Mesendoderm (in vitro differentiated cells): ENCODE data around the gene RASGRP2.
A peak's percentile ranks its signal among the peaks of the same experiment; 100 is the strongest.

Experiments used
- DNase-seq: peaks from one replicate; pipeline ENCODE4 v3.0.0; 2013
- H2AK5ac ChIP-seq: 2 replicates; pipeline ENCODE4 v1.6.1; 2013; ENCODE audit warnings: low read length, inconsistent platforms
- H2BK120ac ChIP-seq: 2 replicates; pipeline ENCODE4 v1.6.1; 2013; ENCODE audit warnings: low read depth, mild to moderate bottlenecking, low read length, moderate library complexity, mixed read lengths
- H2BK15ac ChIP-seq: replicated peaks from 2 replicates; pipeline ENCODE4 v1.6.1; 2013; ENCODE audit warnings: low read depth, mild to moderate bottlenecking, moderate library complexity
- H2BK5ac ChIP-seq: 2 replicates; pipeline ENCODE4 v1.6.1; 2013; ENCODE audit warnings: low read length, inconsistent platforms
- H3K18ac ChIP-seq: 2 replicates; pipeline ENCODE4 v1.6.1; 2013; ENCODE audit warnings: mild to moderate bottlenecking, low read length, mixed read lengths
- H3K23ac ChIP-seq: one replicate; pipeline ENCODE4 v1.6.1; 2013; ENCODE audit warnings: low read length
- H3K27ac ChIP-seq: 2 replicates; pipeline ENCODE4 v1.5.1; 2013; ENCODE audit warnings: low read depth, mild to moderate bottlenecking, inconsistent platforms, low read length, moderate library complexity
- H3K27me3 ChIP-seq: 2 replicates; pipeline ENCODE4 v1.6.1; 2013; ENCODE audit warnings: low read length, control low read depth, mild to moderate bottlenecking, inconsistent platforms; ENCODE audit not compliant: insufficient read depth, poor library complexity
- H3K36me3 ChIP-seq: 2 replicates; pipeline ENCODE4 v1.6.1; 2013; ENCODE audit warnings: low read length, inconsistent platforms; ENCODE audit not compliant: control insufficient read depth, insufficient read depth
- H3K4ac ChIP-seq: one replicate; pipeline ENCODE4 v1.6.1; 2013; ENCODE audit warnings: low read depth, mild to moderate bottlenecking, low read length, moderate library complexity
- H3K4me1 ChIP-seq: 2 replicates; pipeline ENCODE4 v1.6.1; 2013; ENCODE audit warnings: low read depth, low read length, inconsistent platforms; ENCODE audit not compliant: control insufficient read depth
- H3K4me2 ChIP-seq: 2 replicates; pipeline ENCODE4 v1.6.1; 2013; ENCODE audit warnings: low read length
- H3K4me3 ChIP-seq: 2 replicates; pipeline ENCODE4 v1.5.1; 2013; ENCODE audit warnings: mild to moderate bottlenecking, low read length
- H3K56ac ChIP-seq: one replicate; pipeline ENCODE4 v1.6.1; 2013; ENCODE audit warnings: low read length
- H3K79me1 ChIP-seq: 2 replicates; pipeline ENCODE4 v1.6.1; 2013; ENCODE audit warnings: low read length, inconsistent platforms
- H3K79me2 ChIP-seq: 2 replicates; pipeline ENCODE4 v1.6.1; 2013; ENCODE audit warnings: mild to moderate bottlenecking, low read length; ENCODE audit not compliant: control insufficient read depth, insufficient read depth
- H3K9ac ChIP-seq: 2 replicates; pipeline ENCODE4 v1.6.1; 2013; ENCODE audit warnings: low read length, inconsistent platforms
- H4K5ac ChIP-seq: one replicate; pipeline ENCODE4 v1.6.1; 2013; ENCODE audit warnings: low read length
- H4K8ac ChIP-seq: one replicate; pipeline ENCODE4 v1.6.1; 2013; ENCODE audit warnings: low read depth, mild to moderate bottlenecking, control low read depth, low read length, moderate library complexity
- WGBS: extraction: QIAGEN DNeasy Blood & Tissue Kit; methylation state at CpG from one replicate; pipeline ENCODE4 v1.1.7; 2013; ENCODE audit warnings: low lambda C conversion rate, missing lambda C conversion rate; ENCODE audit not compliant: insufficient coverage; ENCODE audit errors: extremely low coverage; 5-methylcytosine and 5-hydroxymethylcytosine counted together

The RASGRP2 gene

DNA sequence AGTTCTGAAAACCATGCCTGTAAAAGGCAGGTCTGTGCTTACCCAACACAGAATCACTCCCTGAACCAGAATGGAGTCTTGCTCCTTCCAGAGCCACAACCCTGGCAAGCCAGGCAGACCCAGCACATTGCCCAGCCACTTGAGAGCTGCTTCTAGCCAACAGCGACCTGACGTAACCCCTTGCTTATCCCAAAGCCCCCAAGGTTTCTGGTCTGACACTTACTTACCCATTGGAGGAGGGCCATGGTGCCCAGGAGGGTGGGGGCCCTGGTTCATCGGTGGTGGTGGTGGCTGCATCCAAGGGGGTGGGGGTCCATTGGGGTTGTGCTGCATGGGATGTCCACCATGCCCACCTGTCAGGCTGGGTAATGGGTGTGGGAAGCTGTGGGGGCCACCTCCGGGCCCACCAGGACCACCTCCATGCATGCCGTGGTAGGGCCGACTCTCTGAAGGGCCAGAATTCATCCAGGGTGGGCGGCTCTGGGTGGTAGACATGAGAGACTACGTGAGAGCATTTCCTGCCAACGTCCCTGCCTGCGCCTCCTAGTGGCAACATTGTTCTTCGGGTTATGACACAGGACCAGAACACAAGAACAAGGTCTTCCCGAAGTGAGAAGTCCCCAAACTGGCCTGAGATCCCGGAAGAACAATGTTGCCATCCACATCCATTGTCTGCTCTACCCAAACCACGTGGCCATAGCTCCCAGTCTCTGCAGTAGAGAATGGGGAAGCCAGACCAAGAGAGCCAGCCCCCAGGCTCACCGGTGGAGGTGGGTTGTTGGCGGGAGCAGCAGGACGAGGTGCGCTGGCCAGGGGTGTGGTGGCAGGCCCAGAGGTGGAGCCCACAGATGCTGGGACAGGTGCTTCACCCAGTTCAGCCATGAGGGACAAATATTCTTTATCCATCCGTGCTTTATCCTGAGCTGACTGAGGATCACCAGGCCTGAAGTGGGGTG, 23.7 kb upstream of the RASGRP2 start:
- H3K27me3 ChIP-seq, result no peaks in the 10 kb centered on the region
- no peaks in the 10 kb centered on the region for H3K4me1 ChIP-seq
- no peak overlapping the region for H3K4ac ChIP-seq
- H4K5ac ChIP-seq, result no peak overlapping the region
- H2BK120ac ChIP-seq, result no peak overlapping the region
- H3K56ac ChIP-seq, result no peak overlapping the region
- H3K18ac ChIP-seq, result no peak overlapping the region
- peaks cover 13% of the 10 kb centered on the region for H3K79me1 ChIP-seq
- WGBS, result no CpG with 5 or more reads among the region's 19 CpGs
- no peak overlapping the region for H2AK5ac ChIP-seq
- no peak overlapping the region for H3K27ac ChIP-seq
- no peak overlapping the region for H3K23ac ChIP-seq
- no peak overlapping the region for H3K4me2 ChIP-seq
- H2BK15ac ChIP-seq, result no peak overlapping the region
- DNase-seq, result peak; percentile 92
- no peak overlapping the region for H3K9ac ChIP-seq
- no peak overlapping the region for H2BK5ac ChIP-seq
- H3K79me2 ChIP-seq, result peaks cover 16% of the 10 kb centered on the region
- H4K8ac ChIP-seq, result no peak overlapping the region
- peaks cover 56% of the 10 kb centered on the region for H3K36me3 ChIP-seq
- no peak overlapping the region for H3K4me3 ChIP-seq

DNA sequence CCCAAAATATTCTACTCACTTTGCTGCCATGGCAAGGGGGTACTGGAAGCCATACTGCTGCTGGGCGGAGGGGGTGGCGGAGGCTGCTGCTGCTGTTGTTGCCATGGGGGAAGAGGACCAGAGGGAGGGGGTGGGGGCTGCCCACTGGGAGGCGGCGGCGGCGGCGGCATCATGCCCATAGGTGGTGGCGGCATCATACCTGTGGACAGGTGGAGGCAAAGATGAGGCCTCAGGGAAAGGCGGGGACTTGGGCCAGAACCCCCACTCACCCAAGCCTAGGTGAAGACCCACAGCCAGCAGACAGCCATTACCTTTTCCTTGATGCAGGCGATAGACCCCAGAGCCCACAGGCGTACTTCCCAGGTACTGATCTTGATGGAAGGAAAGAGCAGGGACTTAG, 22.9 kb upstream of the RASGRP2 start:
- Histone ChIP-seq H3K9ac (no peak overlapping the region), H3K4me1 (no peaks in the 10 kb centered on the region), H3K27me3 (no peaks in the 10 kb centered on the region), H3K23ac (no peak overlapping the region), H4K5ac (no peak overlapping the region), H2BK15ac (no peak overlapping the region), H3K4me3 (no peak overlapping the region), H3K4ac (no peak overlapping the region), H3K4me2 (no peak overlapping the region), H3K36me3 (peaks cover 55% of the 10 kb centered on the region), H3K56ac (no peak overlapping the region), H2BK5ac (no peak overlapping the region), H2AK5ac (no peak overlapping the region), H4K8ac (no peak overlapping the region), H3K18ac (no peak overlapping the region), H3K79me1 (peaks cover 12% of the 10 kb centered on the region), H3K79me2 (peaks cover 15% of the 10 kb centered on the region), H2BK120ac (no peak overlapping the region), H3K27ac (no peak overlapping the region)
- no CpG with 5 or more reads among the region's 11 CpGs for WGBS
- DNase-seq, result no peak

DNA sequence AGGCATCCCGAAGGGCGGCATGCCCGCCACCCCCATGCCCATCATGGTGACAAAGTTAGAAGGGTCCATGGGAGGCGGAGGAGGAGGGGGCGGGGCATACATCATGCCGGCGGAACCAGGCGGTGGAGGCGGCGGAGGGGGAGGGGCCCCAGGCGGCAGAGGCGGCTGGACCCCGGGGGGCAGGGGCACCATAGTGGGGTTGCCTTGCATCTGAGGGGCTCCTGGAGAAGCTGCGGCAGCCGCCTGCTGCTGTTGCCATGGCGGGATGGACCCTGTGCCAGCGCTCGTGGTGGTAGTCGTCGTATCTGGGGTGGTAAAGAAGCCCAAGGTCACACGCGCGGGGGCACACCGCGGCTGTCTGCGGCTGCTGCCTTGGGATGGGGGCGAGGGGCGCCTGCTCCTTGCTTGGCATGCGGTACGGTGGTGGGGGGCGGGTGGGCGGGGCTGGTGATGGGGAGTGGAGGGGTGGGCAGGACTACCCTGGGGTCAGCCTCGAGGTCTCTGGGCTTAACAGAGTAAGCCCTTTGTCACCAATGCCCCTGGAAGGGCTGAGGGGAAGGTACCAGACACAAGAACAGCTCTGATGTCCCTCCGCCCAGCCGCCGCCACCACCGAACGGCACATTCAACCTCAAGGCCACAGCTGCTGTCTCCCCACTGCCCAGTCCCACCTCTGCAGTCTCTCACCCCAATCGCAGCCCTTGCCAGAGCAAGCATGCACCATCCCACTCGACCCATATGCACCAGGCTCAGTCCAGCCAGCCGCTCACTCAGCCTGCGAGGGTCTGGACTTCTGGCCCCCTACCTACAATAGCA, 22.1 kb upstream of the RASGRP2 start:
- no peak overlapping the region for H3K27ac ChIP-seq
- H3K4ac ChIP-seq, result no peak overlapping the region
- DNase-seq, result no peak
- H2BK5ac ChIP-seq, result no peak overlapping the region
- H3K79me1 ChIP-seq, result peaks cover 10% of the 10 kb centered on the region
- no peak overlapping the region for H4K8ac ChIP-seq
- H2BK120ac ChIP-seq, result no peak overlapping the region
- WGBS, result no CpG with 5 or more reads among the region's 42 CpGs
- no peaks in the 10 kb centered on the region for H3K4me1 ChIP-seq
- H2AK5ac ChIP-seq, result no peak overlapping the region
- no peak overlapping the region for H3K9ac ChIP-seq
- no peak overlapping the region for H2BK15ac ChIP-seq
- H3K36me3 ChIP-seq, result peaks cover 52% of the 10 kb centered on the region
- no peaks in the 10 kb centered on the region for H3K27me3 ChIP-seq
- no peak overlapping the region for H3K4me3 ChIP-seq
- no peak overlapping the region for H3K4me2 ChIP-seq
- H3K79me2 ChIP-seq, result peaks cover 12% of the 10 kb centered on the region
- no peak overlapping the region for H3K18ac ChIP-seq
- no peak overlapping the region for H3K56ac ChIP-seq
- no peak overlapping the region for H3K23ac ChIP-seq
- no peak overlapping the region for H4K5ac ChIP-seq

DNA sequence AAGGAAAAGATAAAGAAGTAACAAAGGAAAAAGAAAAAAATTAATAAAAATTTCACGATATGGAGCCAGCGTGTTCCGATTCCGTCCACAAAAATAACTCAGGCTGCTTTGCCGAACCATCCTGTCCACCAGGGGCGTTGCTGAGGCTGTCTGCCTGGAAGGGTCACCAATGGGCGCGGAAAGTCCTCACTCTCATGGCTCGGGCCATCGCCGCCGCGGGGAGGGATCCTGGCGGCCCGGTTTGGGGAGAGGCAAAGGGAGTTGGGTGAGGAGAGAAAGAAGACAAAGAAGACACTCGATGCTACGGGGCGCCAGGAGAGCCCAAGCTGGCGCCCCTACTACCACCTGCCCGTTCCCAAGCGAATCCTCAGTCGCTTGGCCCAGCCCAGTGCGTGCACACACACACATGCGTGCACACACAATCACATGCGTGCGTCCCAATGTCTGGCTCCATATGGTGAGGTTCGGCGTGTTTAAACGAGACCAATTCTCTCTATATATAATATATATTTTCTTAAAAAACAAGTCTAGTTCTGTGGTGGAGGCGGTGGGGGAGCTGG, 21.4 kb upstream of the RASGRP2 start:
- DNase-seq, result no peak
- no peak overlapping the region for H3K9ac ChIP-seq
- no peaks in the 10 kb centered on the region for H3K4me1 ChIP-seq
- peaks cover 12% of the 10 kb centered on the region for H3K79me2 ChIP-seq
- no peak overlapping the region for H4K5ac ChIP-seq
- no CpG with 5 or more reads among the region's 30 CpGs for WGBS
- H3K4me3 ChIP-seq, result no peak overlapping the region
- no peak overlapping the region for H3K4me2 ChIP-seq
- H3K4ac ChIP-seq, result no peak overlapping the region
- H2BK15ac ChIP-seq, result no peak overlapping the region
- no peak overlapping the region for H2AK5ac ChIP-seq
- peak overlapping the region; percentile 15 for H3K27ac ChIP-seq
- H2BK5ac ChIP-seq, result no peak overlapping the region
- H2BK120ac ChIP-seq, result no peak overlapping the region
- H4K8ac ChIP-seq, result no peak overlapping the region
- H3K27me3 ChIP-seq, result no peaks in the 10 kb centered on the region
- H3K56ac ChIP-seq, result no peak overlapping the region
- peaks cover 10% of the 10 kb centered on the region for H3K79me1 ChIP-seq
- H3K36me3 ChIP-seq, result peaks cover 49% of the 10 kb centered on the region
- H3K18ac ChIP-seq, result no peak overlapping the region
- H3K23ac ChIP-seq, result no peak overlapping the region

DNA sequence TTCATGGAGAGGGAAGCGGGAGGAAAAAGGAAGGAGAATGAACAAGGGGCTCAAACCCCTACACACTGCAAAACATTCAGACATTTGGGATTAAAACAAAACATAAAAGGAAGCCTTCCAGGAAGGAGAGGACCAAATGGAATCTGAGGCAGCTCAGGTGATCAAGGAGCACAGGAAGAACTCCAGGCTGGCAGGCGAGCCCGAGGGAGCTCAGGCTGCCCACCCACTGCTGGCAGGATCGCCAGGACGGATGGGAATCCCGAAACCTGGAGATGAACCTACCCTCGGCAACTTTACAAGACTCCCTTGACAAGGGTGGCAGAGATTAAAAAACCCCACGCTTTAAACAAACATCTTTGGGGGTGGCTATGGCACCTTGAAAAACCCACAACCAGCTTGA, 20.8 kb upstream of the RASGRP2 start:
- H3K4me1 ChIP-seq, result peaks cover 4% of the 10 kb centered on the region
- no peak overlapping the region for H3K18ac ChIP-seq
- H3K4me3 ChIP-seq, result no peak overlapping the region
- no peak for DNase-seq
- WGBS, result no CpG with 5 or more reads among the region's 8 CpGs
- H2BK120ac ChIP-seq, result no peak overlapping the region
- H3K4me2 ChIP-seq, result no peak overlapping the region
- H3K9ac ChIP-seq, result no peak overlapping the region
- no peak overlapping the region for H3K4ac ChIP-seq
- no peak overlapping the region for H4K5ac ChIP-seq
- no peak overlapping the region for H3K27ac ChIP-seq
- no peak overlapping the region for H2BK15ac ChIP-seq
- peaks cover 12% of the 10 kb centered on the region for H3K79me2 ChIP-seq
- H3K56ac ChIP-seq, result no peak overlapping the region
- H2BK5ac ChIP-seq, result no peak overlapping the region
- peaks cover 10% of the 10 kb centered on the region for H3K79me1 ChIP-seq
- H3K23ac ChIP-seq, result no peak overlapping the region
- H2AK5ac ChIP-seq, result no peak overlapping the region
- H3K36me3 ChIP-seq, result peaks cover 44% of the 10 kb centered on the region
- H3K27me3 ChIP-seq, result no peaks in the 10 kb centered on the region
- no peak overlapping the region for H4K8ac ChIP-seq
